Activated CD8-positive, alpha-beta memory T cell treated with anti-CD3 and anti-CD28 coated beads, Interleukin-2, amount 50 U/mL, for 24 hours (primary cell): ENCODE measurements around the gene MRPL20.
"Not testable (repeated sequence)": the region's sequence is repeated elsewhere in the genome, so short reads cannot be mapped to it uniquely, and the experiment has no call there.

Experiments
- DNase-seq: peaks from one replicate; pipeline ENCODE4 v3.0.0-alpha.2; 2020; ENCODE audit errors: extremely low read depth

The MRPL20 gene

DNA sequence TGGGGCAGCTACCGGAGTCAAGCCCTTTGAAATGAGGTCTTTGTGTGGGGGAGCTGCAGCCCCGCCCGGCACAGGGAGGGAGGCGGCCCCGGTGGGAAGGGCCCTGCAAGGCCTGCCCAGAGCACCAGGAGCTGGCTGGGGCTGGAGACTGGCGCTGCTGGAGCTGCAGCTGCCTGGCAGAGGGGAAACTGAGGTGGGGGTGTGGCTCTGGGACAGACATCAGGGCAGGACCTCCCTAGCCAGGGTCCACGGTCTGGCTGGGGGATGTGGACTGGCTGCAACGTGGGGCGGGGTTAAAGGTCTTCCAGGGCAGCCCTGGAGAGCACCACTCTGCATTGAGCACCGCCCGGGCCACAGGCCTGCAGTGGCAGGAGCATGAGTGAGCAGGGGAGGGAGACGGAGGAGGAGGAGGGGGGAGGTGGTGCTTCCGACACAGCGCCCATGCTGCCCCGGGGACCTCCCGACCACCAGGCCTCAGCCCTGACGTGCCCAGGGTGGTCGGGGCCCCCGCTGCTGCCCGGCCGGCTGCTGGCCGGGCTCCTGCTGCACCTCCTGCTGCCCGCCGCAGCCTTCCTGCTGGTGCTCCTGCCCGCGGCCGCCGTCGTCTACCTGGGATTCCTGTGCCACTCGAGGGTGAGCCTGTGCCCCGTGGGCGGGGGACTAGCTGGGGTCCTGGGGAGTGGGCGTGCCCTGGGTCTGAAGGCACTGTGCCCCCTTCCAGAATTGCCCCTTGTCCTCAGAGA, 18.8 kb upstream of the MRPL20 start:
- no peak for DNase-seq

DNA sequence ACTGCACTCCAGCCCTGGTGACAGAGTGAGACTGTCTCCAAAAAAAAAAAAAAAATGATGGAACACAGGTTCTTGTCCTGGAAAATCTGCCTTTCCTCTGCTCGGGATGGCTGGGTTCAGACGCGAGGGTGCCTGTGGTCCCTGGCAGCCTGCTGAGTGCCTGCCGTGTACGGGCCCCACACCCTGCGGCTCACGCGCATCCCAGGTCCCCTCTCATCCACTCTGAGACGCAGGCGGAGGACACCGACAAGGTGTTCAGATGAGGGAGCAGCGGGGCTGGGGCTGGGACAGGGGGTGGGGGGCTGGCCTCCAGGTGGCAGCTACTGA, 18.3 kb upstream of the MRPL20 start:
- DNase-seq = no peak

DNA sequence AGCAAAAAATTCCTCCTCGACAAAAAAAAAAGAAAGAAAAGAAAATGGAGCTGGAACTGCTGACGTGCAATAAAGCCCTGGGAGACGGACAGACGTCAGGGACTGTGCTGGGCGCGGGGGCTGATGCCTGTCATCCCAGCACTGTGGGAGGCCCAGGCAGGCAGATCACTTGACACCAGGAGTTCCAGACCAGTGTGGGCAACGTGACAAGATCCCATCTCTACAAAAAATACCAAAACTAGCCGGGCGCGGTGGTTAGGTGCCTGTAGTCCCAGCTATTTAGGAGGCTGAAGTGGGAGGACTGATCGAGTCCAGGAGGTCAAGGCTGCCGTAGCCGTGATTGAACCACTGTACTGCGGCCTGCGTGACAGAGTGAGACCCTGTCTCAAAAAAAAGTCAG, 17.6 kb upstream of the MRPL20 start:
- DNase-seq = no peak

DNA sequence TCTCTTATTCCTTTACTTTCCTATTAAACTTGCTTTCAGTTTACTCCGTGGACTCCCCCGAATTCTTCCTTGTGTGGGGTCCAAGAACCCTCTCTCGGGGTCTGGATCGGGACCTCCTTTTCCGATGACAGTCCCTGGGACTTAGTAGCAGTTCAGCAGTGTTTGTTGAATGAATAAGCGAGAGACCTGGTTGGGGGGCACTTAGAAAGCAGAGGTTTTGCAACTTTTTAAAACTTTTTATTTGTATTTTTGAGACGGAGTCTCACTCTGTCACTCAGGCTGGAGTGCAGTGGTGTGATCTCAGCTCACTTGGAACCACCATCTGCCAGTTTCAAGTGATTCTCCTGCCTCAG, 16.1 kb upstream of the MRPL20 start:
- no peak for DNase-seq

DNA sequence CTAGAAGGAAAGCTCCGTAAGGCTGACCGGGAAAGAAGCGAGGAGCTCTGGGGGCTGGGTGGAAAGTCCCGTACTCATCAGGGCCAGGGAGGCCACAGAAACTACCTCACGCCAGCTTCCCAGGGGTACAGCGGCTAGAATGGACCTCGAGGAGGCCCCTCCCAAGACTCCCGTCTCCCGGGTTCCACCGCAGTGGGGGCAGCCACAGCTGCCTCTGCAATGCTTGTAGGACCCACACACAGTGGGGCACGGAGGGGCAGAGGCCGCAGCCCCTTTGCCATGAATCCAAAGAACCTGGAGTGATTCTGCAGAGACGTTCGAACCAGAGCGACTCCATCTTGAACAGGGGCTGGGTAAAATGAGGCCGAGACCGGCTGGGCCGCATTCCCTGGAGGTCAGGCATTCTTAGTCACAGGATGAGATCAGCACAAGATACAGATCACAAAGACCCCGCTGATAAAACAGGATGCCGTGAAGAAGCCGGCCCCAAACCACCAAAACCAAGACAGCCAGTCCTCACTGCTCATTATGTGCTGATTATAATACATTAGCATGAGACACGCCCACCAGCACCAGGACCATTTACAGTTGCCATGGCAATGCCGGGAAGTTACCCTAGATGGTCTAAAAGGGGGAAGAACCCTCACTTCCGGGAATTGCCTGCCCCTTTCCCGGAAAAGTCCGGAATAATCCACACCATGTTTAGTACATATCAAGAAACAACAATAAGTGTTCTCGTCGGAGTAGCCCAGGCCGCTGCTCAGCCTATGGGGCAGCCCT, 15.6 kb upstream of the MRPL20 start:
- DNase-seq = no peak

DNA sequence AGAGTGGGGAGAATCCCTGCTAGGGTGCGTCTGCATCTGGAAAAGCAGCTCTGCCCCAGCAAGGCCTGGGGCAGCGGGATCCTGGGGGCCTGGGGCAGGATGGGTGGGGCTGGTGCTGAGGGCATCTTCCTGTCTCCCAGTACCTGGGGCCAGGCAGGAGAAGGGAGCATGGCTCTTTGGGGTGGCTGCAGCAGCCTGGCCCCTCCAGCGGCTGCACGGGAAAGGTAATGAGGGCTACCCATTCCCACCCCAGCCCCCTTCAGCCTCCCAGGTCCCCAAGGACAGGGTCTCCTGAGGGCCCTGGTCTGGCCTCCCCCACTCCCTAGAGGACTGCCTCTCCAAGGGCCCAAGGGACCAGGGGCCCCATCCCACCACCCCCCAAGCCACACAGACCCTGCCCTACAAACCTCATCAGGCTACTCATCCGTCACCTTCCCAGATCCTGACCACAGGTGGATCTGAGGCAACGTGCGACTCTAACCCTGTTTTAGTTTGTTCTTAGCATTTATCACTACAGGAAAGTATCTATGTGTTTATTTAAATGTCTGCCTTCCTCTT, 14.9 kb upstream of the MRPL20 start:
- no peak for DNase-seq

DNA sequence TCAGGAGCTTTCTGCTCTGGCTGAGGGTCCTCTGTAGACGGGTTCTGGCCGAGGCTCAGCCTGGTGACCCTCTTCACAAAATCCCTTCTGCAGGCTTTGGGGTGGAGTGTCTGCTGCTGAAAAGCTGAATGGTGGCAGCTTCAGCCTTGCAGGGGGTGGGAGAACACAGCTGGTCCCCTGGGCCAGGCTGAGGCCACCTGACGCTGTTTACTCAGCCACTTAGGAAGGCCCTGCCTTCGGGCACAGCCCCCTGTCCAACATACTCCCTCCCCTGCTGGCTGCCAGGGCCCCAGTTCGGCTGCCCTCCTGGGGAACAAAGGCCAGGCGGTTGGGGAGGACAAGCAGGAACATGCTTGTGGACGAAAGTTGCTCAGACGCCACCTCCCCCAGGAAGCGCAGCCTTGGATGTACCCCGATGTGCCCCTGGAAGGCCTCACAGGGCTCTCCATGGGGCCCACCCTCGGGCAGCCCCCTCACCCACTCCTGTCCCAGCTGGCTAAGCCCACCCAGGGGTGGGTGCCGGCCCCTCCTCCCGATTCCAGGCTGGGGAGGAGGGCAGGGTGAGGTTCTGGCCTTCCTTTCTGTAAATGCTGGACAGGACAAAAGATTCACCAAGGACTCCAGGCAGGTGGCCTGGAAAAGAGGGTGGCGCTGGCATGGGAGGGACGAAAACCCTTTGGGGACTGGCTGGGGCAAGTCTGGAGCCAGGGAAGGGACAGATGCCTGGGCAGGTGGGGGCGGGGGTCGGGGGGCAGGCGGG, 14.2 kb upstream of the MRPL20 start, which contains the start of gene ANKRD65:
TSS of gene ANKRD65 (minus strand) at position 130 of the 760 bp plus-strand sequence. CDS start 271 bp downstream, outside the sequence.
- DNase-seq = no peak

DNA sequence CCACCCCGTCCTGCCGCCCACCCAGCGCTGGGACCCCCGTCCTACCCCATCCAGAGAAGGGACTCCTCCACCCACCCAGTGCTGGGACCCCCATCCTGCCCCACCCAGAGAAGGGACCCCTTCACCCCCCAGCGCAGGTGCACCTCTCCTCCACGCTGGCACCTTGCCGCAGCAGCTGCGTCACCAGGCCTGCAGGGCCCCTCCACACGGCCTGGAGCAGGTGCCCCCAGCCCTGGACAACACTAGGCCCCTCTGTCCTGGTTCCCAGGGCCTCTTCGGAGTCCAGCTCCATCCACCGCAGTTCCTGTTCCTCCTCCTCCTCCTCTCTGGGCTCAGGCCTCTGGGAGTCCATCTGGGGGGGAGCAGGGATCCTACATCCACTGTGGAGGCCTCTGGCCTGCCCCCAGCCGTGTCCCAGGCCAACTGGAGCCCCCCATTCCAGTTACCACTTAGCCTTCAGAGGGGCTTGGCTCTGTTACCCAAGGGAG, 13.6 kb upstream of the MRPL20 start:
- DNase-seq = no peak

DNA sequence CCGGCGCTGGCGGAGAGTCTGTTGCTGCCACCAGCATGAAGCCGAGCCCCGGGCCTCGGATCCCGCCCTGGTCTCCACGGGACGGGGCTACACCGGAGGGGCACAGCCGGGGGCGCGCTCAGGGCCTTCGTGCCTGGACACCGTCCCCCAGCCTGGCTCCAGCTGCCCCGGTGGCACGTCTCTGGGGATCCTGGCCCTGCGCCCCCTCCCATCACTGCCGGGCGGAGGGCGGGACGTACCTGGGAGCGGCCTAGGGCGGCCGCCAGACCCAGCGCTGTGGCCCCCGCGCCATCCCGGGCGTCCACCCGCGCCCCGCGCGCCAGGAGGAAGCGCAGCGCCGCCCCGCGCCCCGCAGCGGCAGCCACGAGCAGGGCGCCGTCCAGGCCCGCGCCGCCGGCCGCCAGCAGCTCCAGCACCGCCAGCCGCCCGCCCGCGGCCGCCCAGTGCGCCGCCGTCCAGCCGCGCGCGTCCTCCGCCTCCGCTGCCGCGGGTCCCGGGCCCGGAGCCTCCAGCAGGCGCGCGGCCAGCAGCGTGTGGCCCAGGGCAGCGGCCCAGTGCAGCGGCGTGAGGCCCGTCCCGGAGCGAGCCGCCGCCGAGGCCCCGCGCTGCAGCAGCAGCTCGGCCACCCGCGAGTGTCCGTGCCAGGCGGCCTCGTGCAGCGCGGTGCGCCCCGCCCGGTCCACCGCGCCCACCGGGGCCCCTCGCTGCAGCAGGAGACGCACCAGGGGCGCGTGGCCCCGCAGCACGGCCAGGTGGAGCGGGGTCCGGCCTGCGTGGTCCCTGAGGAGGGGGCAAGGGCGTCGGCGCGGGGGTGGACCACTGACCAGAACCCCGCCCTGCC, 12.9 kb upstream of the MRPL20 start:
- DNase-seq = no peak

DNA sequence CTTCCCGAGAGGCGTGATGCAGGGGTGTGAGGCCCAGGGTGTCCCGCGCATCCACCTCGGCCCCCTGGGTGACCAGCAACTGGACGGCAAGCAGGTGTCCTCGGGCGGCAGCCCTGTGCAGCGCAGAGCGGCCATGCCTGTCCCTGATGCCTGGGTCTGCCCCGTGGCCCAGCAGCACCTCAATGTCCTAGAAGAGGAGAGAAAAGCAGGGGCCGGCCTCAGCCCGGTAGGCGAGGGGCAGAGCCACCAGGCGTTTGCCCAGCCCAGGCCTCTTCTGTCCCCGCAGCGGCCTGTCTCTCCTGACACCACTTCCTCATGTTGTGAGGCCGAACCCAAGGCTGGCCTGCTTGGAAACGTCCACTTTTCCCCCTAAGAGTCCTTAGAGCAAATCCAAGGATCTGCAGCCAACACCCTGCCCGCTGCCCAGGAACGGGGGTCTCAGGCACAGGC, 12.3 kb upstream of the MRPL20 start:
- DNase-seq = no peak

DNA sequence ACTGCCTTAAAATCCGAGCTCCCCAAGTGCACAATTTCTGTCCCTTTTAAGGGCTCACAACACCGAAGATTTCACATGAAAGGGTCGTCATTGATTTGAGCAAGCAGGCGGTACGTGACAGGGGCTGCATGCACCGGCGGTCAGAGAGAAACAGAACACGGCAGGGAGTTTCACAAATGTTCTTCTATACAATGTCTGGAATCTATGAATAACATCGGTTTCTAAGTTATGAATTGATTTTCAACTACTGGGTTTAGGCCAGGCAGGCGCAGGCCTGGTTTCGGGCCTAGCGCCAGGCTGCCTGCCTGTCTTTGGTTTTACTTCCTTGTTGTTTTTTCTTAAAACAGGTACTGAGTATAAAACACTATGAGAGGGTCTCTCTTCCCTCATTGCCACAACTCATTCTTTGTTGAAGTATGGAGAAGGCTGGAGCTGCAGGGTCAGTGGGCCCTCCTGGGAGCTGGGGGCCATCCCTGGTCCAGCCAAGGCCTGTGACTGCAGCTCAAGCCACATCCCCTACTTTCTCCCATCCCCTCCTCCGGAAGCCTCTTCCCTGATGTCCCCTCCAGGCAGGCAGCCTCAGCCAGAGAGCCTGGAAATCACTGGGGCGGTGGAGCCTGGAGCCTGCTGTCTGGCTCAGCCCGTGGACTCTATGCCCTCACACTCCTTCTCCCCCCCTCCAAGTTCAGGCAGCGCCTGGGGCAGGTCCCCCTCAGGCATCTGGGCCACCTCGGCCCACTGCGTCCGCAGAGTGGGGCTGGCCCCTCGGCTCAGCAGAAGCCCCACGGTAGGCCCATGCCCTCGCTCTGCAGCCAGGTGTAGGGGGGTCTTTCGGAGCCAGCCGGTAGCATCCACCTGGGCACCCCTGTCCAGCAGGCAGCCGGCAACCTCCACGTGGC, 11.6 kb upstream of the MRPL20 start:
- no peak for DNase-seq

DNA sequence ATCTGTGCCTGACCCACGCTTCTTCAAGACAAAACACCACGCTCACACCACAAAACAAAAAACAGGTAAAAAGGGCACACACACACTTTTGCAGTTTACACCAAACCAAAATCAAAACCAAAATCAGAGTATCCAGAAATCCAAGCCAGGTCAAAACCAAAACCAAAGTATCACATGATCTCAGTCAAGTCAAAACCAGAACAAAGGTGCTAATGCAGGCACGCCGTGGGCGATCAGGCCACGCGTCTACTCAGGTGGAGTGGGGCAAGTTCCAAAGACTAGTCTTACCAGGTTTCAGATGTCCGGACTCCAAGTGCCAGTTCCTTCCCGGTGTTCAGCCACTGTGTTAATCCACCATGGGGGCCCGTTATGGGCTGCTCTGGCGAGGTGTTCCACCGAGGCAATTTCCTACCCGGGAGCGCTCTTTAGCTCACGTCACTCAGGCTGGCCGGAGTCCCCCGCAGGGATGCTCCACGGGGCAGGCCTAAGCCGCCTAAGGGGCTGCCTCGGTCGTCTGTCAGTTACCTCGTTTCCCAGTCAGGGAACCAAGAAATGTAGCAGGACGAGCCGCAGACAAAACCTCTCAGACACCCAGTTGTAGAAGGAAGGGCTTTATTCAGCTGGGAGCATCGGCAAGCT, 10.9 kb upstream of the MRPL20 start:
- not testable (repeated sequence) for DNase-seq

DNA sequence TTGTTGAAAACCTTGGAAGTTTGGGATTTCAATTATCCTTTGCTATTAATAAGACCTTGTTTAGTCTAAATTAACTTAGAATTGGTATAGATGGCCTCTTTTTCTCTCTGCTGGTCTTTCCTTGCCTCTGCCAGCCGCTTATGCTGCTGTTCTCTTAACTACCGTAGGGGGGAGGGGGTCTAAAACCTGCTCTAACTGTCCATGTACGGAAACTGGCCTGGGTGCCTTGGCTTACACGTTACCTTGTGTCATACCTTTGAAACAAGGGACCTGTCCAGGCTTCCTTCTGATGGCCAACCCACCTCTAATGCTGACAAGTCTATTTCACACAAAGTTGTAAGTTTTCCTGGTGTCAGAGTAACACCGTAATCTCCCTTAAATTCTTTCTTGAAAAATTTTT, 10.3 kb upstream of the MRPL20 start:
- DNase-seq = not testable (repeated sequence)

DNA sequence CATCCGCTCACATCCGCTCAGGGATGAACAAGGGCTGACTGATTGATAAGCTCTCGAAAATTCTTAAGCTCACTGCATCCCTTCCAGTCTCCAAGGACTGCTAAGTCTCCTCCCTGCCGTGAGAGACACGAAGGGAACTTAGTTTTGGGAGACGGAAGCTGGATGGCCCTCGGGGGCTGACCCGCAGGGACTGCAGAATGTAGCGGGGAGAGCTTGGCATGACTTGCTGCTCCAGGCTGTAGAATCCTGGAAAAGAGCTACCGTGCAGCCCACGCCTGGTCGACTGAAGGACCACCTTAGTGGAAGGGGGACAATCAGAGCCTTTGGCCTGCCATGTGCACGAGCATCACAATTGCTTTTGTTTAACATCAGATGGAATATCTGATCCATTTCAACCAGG, 8.7 kb upstream of the MRPL20 start:
- DNase-seq = no peak

DNA sequence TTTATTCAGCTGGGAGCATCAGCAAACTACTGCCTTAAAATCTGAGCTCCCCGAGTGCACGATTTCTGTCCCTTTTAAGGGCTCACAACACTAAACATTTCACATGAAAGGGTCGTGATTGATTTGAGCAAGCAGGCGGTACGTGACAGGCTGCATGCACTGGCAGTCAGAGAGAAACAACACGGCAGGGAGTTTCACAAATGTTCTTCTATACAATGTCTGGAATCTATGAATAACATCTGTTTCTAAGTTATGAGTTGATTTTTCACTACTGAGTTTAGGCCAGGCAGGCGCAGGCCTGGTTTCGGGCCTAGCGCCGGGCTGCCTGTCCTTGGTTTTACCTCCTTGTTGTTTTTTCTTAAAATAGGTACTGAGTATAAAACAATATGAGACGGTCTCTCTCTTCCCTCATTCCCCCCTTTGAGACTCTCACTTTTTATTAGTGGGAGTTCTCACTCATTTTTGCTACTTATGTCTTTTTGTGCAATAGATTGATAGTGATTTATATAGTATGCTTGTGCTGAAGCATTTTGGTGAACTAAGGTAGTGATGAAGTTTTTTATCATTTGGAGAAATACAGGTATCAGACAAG, 5.3 kb upstream of the MRPL20 start:
- DNase-seq = not testable (repeated sequence)

DNA sequence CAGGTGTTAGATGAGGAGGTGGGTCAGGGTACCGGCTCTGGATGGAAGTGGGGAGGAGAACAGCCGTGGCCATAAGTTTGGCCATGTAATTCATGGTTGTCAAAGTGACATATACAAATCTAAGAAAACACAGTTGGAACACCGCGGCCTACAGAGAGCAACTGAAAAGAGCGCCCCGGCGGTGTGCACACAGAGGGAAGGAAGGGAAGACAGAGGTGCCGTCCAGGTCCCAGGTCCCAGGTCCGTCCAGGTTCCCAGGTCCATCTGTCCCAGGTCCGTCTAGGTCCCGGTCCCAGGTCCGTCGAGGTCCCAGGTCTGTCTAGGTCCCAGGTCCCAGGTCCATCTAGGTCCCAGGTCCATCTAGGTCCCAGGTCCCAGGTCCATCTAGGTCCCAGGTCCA, 4.5 kb upstream of the MRPL20 start:
- no peak for DNase-seq

DNA sequence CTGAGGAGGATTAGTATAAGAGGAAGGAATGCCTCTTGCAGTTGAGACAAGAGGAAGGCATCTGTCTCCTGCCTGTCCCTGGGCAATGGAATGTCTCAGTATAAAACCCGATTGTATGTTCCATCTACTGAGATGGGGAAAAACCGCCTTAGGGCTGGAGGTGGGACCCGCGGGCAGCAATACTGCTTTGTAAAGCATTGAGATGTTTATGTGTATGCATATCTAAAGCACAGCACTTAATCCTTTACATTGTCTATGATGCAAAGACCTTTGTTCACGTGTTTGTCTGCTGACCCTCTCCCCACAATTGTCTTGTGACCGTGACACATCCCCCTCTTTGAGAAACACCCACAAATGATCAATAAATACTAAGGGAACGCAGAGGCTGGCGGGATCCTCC, 3.1 kb upstream of the MRPL20 start:
- DNase-seq = not testable (repeated sequence)

DNA sequence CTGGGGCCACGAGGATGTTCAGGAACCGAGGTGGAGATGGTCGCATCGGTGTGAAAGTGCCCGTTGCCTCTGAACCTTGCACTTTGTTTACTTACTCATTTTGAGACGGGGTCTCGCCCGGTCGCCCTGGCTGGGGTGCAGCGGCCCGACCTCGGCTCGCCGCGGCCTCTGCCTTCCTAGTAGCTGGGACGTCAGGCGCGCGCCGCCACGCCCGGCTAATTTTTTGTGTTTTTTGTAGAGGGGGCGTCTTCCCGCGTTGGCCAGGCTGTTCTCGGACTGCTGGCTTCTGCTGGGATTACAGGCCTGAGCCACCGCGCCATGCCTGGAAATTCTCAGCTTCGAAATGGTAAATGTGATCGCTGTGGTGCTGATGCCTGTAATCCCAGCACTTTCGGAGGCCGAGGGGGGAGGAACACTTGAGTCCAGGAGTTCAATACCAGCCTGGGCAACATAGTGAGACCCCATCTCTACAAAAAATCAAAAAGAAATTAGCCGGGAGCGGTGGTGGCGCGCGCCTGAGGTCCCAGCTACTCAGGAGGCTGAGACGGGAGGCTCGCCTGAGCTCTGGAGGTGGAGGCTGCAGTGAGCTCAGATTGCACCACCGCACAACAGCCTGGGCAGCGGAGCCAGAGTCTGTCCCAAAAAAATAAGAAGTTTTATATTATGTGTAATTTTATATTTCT, 684 bp upstream of the MRPL20 start:
- no peak for DNase-seq
